HG03521 (cell line): ENCODE data around the gene IDE.
"Not testable (repeated sequence)": the region's sequence is repeated elsewhere in the genome, so short reads cannot be mapped to it uniquely, and the experiment has no call there.

Experiments
- ATAC-seq: cut with Tn5 transposase; IDR thresholded peaks from one replicate; pipeline ENCODE4 v1.9.1; 2021; ENCODE audit warnings: mild to moderate bottlenecking, moderate library complexity; ENCODE audit not compliant: unreplicated experiment

The IDE gene

DNA sequence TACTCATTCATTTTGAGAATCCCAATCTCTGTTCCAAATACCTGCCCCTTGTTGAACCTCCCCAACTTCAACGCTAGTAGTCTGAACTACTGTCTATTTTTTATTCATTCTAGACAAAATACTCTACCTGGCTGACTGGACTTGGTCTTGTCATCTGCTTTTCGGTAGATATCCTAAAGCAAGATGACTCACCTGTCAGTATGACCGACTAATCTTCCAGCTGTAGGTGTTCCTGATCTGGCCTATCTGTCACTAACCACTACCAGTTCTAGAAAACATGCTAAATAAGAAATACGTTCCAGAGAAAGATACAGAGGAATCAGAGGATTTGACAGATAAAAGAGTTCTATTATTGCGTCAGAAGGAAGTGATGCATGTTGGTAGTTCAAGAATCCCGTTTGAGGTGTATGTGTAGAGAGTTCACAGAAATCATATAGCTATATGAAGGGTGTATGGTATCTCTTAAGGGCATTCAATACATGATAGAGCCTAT, 81.1 kb downstream of the IDE start:
- ATAC-seq: no peak

DNA sequence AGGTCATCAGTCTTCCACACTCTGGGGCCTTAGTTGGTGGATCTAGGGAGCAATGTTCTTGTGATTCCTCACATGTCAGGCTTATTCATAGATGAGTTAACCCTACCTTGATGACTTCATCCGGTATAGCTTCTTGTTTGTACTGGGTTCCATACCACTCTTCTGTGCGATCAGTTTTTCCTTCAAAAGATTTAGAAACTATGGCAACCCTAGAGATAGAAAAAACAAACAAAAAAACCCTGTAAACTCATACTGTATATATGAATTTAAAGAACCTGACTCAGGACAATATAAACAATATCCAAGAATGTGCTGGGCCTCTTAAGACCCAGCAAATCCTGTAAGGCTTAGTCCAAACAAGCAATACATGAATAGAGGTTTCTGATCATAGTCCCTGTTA, 83.5 kb downstream of the IDE start:
- ATAC-seq: no peak

DNA sequence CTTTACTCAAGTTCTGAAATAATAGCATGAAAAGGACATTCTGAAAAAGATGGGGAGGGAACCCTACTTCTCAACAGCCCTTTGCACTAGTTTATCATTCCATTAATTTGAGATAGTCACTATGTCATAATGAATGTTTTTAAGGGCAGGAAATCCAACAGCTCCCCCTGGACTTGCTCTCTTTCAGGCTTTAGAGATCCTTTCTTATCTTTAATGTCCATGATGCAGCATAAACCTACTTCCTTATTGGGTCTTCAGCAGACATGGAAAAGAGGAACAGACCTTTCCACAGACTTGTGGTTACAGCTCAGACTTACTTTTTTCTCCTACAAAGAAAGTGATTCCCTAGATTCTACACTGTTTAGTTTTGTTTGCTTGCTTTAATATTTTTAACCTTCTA, 87.3 kb downstream of the IDE start:
- no peak for ATAC-seq

DNA sequence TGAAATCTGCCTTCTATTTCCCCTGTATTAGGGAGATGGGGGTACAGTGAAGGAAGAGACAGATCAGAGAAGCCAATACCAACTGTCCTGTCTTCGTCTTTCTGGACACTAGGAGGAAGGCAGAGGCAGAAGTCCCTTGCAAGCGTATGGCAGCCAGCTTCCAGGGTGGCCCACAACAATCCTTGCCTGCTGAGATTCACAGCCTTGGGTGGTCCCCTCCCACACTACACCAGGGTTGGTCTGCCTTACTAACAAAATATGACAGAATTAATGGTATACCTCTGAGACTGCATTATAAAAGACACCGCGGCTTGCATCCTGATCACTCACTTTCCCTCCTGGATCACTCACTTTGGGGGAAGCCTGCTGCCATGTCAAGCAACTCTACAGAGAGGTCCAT, 90.4 kb downstream of the IDE start:
- no peak for ATAC-seq

DNA sequence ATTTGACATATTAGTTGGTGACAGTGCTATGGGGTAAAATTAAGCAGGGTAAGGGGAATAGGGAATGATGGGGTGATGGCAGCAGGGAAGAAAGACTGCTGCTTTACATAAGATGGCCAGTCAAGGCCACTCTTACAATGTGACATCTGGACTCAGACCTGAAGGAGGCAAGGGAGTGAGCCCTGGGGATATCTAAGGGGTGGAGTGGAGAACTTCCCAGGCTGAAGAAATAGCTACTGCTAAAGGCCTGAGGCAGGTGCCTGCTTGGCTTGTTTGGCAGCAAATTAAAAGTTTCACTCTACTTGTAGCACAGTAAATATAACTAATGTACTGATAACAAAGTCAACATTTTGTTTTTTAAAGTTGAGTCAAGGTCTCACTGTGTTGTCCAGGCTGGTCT, 93.5 kb downstream of the IDE start:
- no peak for ATAC-seq

DNA sequence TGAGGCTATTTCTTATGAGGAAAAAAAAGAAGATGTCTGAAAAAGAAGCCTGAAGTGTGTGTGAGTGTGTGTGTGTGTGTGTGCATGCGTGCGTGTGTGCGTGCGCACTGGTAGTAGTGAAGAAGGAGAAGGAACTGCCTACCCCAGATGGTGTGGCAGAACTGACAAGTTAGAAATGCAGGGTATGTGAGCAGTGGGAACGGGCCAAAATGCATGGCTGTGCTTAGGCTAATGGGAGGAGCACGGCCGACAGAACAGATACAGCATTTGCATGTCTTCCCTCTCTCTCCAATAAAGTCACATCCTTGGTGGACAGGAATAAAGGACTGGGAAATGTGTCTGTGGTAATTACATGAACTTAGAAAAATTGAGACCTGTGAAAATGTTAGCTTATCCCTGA, 94.3 kb downstream of the IDE start:
- ATAC-seq: no peak

DNA sequence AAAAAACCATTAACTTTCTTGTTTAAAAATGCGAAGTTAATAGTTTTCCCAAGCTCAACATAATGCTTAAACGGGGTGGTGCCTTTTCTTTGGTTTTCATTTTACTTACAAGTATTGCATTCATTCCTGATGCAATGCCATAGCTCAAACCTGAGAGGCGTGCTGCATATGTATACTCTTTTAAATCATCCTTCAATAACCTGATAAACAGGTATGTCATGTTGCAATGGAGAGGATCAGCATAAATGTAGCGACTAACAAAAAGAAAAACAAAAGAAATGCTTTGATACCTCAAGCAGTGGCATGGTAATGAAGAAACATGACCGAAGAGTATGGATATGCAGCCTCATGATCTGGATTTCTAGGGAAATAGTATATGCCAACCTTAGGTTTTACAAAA, 95.4 kb downstream of the IDE start:
- no peak for ATAC-seq

DNA sequence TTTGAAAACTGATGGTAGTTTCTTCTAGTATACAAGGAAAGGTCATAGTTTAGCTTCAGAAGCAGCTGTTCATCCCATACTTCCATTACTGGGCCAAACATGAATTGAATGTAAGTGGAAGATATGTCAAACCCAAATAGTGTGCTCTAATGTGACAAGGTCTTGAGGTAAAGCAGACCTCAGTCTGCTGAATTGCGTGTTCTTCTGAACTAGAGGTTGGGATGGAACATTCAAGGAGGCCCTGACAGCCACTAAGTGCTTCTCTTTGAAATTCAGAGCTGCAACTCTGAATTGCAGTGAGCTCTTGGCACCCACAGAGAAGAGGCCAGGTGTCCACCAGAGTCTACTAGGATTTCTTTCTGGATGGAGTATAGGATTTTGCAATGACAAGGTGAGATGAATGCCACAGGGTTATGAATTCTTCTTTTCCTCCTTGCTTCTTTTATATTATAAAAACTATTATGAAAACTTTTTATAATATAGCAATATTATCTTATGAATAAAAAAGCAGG, 98.5 kb downstream of the IDE start:
- ATAC-seq: no peak

DNA sequence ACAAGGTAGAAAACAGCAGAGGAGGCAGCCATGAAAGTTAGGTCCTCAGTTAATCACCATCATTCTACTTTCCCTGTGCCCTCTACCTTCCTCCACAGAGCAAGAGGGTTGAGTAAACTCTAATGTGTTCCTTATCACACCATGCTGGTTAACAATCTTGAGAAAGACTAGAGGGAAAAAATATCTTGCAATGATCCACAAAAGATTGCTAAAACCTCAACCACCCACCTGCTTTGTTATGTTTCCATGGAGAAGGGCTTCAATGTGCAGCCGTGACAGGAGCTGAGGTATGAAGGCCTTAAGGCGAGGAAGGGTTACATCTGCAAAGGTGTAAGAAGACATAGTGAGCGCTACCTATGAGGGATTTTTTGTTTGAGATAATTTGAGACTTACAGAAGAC, 103.9 kb downstream of the IDE start:
- no peak for ATAC-seq

DNA sequence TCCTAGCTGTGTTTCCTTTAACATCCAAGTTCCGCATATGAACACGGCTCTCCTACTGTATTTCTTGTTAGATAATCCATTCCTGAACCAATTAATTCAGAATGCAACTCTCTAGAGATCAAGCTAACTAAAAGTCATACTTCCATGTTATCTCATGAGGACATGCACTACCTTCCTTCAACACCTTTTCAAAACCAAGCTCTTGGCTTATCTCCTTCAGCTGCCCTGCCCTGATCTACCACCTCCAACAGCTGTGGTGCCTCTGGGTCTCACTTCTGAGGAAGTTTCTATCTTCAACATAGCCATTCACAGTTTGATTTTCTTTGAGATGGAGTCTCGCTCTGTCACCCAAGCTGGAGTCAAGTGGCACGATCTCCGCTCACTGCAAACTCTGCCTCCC, 109.5 kb downstream of the IDE start:
- ATAC-seq: no peak

DNA sequence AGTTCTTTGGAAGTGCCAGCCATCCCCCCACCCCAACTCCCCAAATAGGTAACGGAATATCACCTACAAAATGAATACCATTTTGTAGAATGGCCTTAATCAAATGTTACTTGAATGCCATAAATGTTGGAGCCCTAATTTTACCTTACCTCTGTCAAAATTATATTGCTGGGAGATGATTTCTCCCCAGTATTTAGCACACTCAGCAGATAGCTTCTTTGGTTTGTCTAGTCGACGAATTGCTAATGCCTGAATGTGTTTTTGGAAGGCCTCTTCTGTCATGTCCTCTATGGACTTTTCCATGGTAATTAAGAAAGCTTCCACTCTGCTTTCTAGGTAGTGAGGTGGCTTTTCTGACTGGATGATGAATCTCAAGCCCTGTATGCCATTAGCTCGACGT, 110.3 kb downstream of the IDE start:
- no peak for ATAC-seq

DNA sequence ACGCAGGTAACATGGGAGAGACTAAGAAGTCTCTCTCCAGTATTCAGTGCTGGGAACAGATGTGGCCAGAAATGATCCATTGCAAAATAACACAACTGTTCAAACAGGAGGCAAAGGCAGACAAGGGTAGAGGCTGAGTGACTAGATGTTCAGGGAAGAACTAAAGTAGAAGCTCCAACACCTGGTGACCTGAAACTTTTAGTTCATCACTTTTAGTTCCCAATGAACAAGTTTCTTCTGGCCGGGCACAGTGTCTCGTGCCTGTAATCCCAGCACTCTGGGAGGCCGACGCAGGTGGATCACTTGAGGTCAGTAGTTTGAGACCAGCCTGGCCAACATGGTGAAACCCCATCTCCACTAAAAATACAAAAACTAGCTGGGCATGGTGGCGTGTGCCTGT, 118.9 kb downstream of the IDE start:
- ATAC-seq: not testable (repeated sequence)

DNA sequence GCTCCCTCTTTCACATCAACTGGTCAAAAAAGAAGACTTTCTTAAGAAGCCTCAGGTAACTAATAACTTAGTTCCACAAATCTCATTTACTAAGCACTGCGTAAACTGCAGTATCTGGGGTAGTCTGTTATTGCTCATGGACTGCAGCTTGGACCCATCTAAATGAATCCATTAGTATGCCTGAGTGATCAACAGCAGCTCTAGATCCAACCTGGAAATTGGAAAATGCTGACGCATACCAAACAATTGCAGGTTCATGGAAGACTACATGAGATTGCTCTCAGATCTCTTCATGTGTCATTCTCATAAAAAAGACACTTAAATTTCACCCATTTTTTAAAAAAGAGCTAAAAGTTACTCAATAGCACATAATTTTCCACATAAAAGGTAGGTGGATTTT, 121.6 kb downstream of the IDE start:
- ATAC-seq: no peak

DNA sequence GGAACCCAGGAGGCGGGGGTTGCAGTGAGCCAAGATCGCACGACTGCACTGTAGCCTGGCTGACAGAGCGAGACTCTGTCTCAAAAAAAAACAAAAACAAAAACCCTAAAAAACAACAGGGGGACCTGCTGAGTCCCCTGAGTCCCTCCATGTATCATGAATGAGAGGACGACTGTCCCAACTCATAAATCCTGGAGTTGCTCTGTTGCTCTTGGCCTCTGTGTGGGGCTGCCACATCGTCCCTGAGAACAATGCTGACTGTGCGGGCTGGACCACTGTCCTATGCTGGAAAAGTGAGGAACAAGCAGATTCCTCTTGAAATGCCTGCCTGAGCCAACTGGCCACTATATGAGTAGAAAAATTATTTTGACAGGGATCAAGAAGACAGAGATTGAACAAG, 122.5 kb downstream of the IDE start:
- ATAC-seq: no peak

DNA sequence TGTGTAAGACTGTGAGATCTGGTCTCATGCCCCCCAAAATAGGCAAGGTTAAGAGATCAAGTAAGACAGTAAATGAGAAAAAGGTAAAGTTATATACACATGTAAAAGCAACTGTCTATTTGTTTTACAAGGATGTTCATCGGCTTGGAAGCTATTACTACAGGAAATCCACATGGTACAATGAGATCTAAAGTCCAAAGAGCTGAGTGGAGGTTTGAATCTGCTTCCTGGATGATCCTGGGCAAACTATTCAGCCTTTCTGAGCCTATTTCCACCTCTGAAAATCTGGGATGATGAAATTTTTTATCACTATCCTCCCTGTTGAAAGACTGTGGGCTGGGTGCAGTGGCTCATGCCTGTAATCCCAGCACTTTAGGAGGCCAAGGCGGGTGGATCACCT, 123.0 kb downstream of the IDE start:
- ATAC-seq: no peak

DNA sequence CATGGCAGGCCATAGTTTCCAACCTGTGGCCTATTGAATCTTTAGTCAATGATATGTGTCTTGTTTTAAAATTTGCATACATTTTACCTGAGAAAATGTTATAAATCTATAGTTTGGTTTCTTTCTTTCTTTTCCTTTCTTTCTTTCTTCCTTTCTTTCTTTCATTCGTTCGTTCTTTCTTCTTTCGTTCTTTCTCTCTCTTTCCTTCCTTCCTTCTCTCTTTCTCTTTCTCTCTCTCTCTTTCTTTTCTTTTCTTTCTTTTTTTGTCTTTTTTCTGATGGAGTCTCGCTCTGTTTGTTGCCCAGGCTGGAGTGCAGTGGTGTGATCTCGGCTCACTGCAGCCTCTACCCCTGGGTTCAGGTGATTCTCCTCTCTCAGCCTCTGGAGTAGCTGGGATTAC, 133.3 kb downstream of the IDE start:
- ATAC-seq: no peak

DNA sequence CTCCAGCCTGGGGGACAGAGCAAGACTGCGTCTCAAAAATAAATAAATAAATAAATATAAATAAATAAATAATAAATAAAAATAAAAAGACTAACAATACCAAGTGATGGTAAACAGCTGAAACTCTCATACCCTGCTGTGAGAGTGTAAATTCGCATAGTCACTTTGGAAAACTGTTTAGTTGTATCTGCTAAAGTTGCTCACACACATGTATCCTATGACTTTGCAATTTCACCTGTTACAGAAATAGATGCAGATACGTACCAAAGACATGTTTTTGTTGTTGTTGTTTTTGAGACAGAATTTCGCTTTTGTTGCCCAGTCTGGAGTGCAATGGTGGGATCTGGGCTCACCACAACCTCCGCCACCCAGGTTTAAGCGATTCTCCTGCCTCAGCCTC, 135.7 kb downstream of the IDE start:
- ATAC-seq: no peak

DNA sequence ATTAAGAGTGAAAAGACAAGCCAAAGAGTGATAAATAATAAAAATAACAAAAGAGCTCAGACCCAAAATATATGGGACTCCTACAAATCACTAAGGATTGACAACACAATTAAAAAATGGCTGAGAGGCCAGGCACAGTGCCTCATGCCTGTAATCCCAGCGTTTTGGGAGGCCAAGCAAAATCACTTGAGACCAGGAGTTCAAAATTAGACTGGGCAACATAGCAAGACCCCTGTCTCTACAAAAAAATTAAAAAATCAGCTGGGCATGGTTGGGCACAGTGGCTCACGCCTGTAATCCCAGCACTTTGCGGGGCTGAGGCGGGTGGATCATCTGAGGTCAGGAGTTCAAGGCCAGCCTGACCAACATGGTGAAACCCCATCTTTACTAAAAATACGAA, 137.3 kb downstream of the IDE start:
- no peak for ATAC-seq

DNA sequence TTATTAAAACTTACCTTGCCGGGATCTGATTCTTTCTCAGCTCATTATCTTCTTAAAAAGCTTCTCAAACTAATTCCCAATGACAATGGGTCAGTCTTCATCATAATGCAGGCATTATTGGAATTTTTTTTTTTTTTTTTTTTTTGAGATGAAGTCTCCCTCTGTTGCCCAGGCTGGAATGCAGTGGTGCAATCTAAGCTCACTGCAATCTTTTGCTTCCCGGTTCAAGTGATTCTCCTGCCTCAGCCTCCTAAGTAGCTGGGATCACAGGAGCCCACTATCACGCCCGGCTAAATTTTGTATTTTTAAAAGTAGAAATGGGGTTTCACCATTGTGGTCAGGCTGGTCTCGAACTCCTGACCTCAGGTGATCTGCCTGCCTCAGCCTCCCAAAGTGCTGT, 137.8 kb downstream of the IDE start:
- not testable (repeated sequence) for ATAC-seq

DNA sequence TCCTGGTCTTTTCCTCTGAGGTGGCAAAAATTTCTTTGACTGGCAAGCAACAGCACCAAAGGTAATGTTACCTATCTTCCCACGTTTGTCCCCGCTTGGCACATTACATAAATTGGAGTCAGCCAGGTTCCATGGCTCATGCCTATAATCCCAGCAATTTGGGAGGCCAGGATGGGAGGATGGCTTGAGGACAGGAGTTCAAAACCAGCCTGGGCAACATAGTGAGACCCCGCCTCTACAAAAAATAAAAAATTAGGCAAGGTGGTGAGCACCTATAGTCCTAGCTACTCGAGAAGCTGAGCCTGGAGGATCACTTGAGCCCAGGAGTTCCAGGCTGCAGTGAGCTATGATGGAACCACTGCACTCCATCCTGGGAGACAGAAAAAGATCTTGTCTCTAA, 139.5 kb downstream of the IDE start:
- no peak for ATAC-seq

DNA sequence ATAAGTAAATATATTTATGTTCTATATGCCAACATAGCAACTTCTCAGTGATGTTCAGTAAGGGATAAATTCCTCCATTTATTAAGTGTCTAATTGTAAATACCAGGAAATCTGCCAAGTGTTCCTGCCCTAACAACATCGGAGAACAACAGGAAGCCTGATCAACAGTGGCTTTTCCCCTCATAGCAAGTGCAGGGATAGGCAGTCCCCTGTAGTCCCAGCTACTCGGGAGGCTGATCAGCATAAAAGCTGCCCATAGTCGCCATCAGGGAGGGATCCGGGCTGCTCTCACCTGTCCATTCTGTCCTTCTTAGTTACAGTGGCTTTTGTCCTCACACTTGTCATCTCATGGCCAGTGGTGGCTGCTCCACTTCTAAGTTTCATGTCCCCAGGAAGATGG, 141.3 kb downstream of the IDE start:
- ATAC-seq: no peak

DNA sequence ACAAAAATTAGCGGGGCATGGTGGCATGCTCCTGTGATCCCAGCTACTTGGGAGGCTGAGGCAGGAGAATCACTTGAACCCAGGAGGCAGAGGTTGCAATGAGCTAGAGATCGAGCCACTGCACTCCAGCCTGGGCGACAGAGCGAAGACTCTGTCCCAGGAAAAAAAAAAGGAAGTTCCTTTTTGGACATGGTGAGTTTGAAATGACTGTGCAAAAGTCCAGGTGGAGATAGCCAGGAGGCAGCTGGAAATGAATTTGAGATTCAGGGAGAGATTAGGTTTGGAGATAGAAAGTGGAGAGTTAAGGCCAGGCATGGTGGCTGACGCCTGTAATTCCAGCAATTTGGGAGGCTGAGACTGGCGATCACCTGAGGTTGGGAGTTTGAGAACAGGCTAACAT, 143.8 kb downstream of the IDE start:
- ATAC-seq: no peak

DNA sequence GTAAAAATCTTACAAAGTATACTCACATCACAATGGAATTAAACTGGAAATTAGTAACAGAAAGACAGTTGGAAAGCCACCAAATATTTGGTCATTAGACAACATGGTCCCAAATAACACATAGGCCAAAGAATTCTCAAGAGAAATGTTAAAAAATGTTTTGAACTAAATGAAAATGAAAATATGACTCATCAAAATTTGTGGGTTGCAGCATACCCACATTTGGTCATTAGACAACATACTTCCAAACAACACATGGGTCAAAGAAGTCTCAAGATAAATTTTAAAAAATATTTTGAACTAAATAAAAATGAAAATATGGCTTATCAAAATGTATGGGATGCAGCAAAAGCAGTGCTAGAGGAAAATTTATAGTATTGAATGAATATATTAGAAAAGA, 152.3 kb downstream of the IDE start:
- no peak for ATAC-seq
